Umbilical cord (tissue), 2 donors: ENCODE data around the gene TTLL13. TPM values are rescaled to one million over a fixed set of nuclear protein-coding genes. Genes with fewer than 3 reads are reported as not detected.
A peak's percentile ranks its signal among the peaks of the same experiment; 100 is the strongest.
"Not testable (repeated sequence)": the region's sequence is repeated elsewhere in the genome, so short reads cannot be mapped to it uniquely, and the experiment has no call there.

ENCODE experiments used
- DNase-seq: peaks from one replicate; pipeline ENCODE4 v3.0.0-alpha.2; 2015; ENCODE audit warnings: low spot score
- total RNA-seq: library from RNA; depleted of rRNA; stranded (reverse); fragments of >200 nt; gene quantifications from one replicate; pipeline ENCODE4 v1.2.3, GENCODE V29; 2014; ENCODE audit warnings: low replicate concordance; ENCODE audit not compliant: insufficient read depth

TTLL13 gene
- total RNA-seq, 1 donor from 2014 or later, result not detected

GRCh38 chr15:90234096-90234988 is 15.0 kb upstream of the TTLL13 start, which contains the start of gene GDPGP1:
Gene GDPGP1 (plus strand): TSS chr15:90234209. CDS start chr15:90240909, 6,700 bp downstream.
- peak; percentile 23 for DNase-seq

DNA sequence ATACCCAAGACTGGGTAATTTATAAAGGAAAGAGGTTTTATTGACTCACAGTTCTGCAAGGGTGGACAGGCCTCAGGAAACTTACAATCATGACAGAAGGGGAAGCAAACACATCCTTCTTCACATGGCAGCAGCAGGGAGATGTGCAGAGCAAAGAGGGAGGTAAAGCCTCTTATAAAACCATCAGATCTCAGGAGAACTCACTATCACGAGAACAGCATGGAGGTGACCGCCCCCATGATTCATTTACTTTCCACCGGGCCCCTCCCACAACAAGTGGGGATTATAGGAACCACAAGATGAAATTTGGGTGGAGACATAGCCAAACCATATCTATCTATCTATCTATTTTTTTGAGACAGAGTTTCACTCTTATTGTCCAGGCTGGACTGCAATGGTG is 10.0 kb upstream of the TTLL13 start:
- DNase-seq, result no peak

GRCh38 chr15:90240856-90241255 is 8.5 kb upstream of the TTLL13 start:
- DNase-seq, result no peak

DNA sequence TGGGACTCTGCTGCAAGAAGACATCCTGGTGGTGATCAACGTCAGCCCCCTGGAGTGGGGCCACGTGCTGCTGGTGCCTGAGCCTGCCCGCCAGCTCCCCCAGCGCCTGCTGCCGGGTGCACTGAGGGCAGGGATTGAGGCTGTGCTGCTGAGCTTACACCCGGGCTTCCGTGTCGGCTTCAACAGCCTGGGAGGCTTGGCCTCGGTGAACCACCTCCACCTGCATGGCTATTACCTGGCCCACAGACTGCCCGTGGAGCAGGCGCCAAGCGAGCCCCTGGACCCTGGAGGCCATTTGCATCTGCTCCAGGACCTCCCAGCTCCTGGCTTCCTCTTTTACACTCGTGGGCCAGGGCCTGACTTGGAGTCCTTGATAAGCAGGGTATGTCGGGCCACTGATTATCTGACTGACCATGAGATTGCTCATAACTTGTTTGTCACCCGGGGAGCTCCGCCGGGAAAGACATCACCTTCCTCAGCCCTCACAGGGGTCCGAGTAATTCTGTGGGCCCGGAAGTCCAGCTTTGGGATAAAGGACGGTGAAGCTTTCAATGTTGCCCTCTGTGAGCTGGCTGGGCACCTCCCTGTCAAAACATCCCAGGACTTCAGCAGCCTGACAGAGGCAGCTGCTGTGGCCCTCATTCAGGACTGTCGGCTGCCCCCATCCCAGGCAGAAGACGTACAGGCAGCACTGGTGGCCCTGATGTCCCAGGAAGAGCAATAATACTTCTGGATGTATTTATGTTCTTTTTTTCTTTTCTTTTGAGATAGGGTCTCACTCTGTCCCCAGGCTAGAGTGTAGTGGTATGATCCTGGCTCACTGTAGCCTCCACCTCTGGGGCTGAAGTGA is 7.8 kb upstream of the TTLL13 start:
- DNase-seq, result no peak

DNA sequence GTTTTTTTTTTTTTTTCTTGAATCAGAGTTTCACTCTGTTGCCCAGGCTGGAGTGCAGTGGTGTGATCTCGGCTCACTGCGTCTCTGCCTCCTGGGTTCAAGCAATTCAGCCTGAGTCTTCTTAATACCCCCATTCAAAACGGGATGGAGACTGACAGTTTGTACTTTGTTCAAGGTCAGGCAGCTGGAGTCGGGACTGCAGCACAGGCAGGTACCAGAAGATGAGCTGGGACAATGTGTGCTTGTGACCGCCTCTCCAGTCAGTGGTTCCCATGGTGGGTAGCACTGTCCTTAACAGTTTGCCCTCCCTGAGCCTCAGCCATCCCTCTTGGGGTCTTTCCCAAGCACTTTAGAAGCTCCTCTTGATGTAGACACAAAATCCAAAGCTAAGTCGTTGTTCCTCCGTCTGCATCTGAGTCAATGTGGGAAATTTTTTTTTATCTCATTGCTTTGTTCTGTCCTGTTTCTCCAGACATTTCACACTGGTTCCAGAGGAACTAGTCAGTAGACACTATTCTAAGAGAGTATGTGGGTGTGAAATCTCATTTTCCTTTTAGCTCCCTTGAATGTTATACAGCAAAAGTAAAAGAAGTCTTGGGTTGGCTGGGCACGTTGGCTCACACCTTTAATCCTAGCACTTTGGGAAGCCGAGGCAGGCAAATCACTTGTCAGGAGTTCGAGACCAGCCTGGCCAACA is 5.3 kb upstream of the TTLL13 start:
- no peak for DNase-seq

DNA sequence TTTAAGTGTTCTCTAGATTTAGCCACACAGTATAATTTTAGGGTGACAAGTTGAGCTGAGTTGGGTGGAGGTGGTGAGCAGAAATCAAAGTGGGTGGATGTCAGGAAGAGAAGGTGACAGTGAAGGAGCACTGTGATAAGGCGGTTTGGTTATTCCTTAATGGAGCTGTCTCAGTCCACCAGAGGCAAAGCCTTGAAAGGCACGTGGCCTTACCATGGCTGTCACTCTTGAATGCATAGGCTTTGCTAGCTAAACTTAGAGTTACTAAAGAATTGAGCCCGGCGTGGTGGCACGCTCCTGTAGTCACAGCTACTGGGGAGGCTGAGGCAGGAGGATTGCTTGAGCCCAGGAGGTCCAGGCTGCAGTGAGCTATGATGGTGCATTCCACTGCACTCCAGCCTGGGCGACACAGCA is 560 bp upstream of the TTLL13 start:
- peak; percentile 11 for DNase-seq

DNA sequence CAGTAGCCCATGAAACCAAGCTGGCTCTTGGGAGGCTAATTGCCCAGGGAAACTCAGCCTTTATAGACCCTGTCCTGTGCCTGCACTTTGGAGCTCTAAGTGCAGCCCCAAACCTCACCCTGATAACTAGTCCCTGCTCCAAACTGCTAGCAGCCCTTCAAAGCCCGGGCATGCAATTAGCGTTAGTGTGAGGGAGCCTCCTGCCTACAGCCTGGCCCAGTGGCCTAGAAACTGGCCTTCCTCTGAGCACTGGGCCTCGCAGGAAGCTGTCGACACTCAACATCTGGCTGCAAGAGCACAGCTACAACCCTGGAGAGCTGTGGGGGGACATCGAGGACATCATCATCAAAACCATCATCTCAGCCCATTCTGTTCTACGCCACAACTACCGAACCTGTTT is 8.4 kb downstream of the TTLL13 start:
- DNase-seq, result no peak

DNA sequence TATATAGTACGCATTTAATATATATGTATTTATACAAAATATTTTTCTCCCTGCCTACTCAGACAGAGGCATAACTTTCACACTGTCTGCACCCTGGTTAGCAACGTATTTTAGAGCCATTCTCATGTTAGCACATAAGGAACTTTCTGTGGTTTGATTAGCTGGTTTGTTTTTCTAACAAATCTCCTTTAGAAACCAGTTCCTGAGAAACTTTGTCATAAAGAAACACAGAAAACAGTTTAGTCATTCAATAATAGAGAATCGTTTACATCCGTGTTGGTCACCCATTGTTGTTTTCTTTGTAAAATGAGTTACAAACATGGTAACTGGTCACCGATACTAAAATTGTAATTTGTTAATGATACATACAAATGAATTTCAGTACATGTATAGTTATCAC is 10.2 kb downstream of the TTLL13 start:
- no peak for DNase-seq

GRCh38 chr15:90260731-90261130 is 11.4 kb downstream of the TTLL13 start:
- DNase-seq, result not testable (repeated sequence)

GRCh38 chr15:90261811-90262210 is 12.5 kb downstream of the TTLL13 start:
- no peak for DNase-seq

DNA sequence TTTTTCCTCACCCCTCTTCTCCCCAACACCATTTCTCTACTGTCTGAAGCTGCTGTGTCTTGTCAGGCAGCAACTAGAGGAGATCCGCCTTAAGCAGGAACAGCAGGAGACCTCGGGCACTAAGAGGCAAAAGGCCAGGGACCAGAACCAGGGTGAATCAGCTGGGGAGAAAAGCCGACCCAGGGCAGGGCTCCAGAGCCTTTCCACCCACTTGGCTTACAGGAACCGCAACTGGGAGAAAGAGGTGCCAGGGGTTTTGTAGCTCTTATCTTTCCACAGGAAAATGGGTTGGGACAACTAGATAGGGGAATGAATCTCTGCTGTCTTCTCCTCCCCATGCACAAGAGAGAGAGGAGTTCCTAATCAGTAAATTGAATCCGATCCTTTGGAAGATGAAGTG is 13.1 kb downstream of the TTLL13 start:
- no peak for DNase-seq

DNA sequence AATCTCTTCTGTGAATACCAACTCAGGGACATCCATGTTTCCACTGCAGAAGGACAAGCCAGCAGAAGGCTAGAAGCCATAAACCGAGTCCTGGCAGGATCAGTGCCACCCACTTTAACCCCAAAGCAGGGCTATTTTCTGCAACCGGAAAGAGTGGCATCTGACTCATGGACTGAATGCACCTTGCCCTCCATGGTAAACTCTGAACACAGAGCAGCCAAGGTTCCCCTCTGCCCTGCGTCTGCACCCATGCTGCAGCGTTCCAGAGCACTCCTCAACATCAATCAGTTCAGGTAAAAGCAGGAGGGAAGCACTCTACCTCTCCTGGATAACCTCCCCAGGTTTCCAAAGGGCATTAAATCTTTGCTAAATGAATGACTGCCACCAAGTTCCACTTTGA is 15.3 kb downstream of the TTLL13 start:
- no peak for DNase-seq

DNA sequence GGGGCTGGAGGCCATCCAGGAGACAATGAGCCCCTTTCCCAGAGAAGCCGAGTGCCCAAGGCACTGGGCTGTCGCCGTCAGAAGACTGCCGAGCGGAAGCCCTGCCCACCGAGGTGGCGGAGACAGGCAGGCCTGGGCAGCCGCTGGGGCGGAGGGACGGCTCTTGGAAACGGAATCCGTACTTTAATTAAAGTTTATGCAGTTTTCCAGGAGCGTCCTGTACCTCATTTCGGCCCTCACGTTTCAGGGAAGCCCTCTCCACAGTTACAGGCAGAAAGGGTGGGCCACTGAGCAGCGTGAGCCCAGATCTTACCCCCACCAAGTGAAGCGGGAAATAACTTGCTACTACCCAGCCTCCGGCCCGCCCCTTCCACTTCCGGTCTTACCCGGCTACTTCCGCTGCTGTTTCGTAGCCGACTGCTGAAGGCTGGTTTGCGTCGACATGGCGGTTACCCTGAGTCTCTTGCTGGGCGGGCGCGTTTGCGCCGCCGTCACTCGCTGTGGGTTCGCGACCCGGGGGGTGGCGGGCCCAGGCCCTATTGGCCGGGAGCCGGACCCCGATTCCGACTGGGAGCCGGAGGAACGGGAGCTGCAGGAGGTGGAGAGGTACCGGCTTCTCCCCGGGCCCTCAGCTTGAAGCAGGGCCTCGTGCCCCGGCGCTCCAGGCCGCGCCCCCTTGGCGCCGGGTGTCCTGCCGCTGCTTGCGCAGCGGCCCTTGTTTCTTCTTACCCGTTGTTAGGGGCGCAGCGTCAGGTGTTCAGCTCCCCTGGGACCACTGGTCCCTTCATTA is 16.1 kb downstream of the TTLL13 start, which contains the start of gene NGRN:
Gene NGRN (plus strand): TSS at position 402 of the 790 bp plus-strand sequence. CDS start 41 bp downstream, at position 443.
- DNase-seq, result peak; percentile 98

DNA sequence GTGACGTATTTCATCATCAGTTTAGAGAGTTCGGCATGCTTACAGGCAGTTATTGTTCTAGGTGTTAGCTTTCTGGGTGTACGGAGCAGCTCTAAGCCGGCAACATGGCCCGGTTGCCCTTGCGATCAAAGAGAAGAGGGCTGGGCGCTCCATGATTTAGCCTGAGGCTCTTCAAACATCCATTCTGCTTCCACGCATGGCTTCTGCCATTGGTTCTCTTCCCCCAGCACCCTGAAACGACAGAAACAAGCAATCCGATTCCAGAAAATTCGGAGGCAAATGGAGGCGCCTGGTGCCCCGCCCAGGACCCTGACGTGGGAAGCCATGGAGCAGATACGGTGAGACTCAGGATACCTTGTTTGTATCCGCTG is 16.7 kb downstream of the TTLL13 start:
- peak; percentile 38 for DNase-seq

DNA sequence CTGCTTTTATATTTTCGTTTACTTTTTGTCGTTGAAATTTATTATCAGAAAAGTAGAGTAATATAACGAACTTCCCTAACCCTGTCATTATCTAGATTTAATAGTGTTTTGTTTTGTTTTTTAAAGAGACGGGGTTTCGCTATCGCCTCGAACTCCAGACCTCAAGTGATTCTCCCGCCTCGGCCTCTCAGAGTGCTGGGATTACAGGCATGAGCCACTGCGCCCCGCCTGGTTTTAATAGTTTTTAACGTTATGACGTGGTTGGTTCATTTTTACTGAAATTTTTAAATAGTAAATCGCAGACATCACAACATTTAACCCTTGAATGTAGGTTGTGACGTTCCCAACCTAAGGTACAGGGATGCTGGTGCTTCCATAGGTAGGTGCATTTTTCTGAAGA is 17.1 kb downstream of the TTLL13 start:
- peak; percentile 23 for DNase-seq

DNA sequence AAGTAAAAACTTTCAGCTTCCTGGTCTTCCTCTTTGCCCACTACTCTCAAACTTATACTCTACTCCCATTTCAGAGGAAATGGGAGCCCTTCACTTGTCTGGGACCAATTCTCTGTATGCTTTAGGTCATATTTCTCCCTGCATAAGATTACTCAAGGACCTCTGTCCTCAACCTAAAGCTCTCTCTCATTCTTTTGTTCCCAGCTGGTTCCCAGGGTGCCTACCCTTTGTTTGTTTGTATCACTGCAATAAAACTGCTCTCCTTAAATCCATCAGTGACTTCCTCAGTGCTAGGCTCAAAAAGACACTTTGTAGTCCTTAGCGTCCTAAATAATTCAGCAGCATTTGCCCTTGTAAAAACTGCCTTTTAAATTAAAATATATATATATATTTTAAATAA is 19.1 kb downstream of the TTLL13 start:
- no peak for DNase-seq

GRCh38 chr15:90270502-90271150 is 21.3 kb downstream of the TTLL13 start:
- DNase-seq, result no peak

DNA sequence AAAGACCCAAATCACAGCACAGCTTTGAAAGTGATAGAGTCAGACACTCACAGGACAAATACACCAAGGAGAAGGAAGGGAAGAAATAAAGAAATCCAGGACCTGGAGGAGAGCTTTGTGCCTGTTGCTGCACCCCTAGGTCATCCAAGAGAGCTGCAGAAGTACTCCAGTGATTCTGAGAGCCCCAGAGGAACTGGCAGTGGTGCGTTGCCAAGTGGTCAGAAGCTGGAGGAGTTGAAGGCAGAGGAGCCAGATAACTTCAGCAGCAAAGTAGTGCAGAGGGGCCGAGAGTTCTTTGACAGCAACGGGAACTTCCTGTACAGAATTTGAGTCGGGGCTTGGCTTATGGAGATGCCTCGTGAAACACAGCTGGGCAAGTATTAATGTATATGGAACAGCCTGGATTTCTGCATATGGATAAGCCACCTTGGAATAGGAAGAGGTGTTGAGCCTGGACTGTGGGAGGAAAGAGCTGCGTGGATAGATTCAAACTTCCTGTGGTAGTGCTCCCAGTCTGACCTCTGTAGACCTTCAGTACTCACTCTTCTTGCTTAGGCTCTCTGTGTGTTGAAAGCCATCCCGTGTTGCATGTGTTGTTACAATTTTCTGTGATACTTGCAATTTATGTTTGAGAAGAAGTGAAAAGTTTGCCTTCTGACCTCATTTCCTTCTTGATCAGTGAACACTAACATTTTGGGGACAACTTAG is 22.3 kb downstream of the TTLL13 start:
- no peak for DNase-seq

DNA sequence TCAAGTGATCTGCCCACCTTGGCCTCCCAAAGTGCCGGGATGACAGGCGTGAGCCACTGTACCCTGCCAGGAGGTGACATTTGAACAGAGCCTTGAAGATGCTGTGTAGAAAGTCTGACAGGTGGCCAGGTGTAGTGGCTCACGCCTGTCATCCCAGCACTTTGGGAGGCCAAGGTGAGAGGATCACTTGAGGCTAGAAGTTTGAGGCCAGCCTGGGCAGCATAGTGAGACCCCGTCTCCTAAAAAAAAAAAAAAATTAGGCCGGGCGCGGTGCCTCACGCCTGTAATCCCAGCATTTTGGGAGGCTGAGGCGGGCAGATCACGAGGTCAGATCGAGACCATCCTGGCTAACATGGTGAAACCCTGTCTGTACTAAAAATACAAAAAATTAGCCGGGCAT is 29.1 kb downstream of the TTLL13 start:
- DNase-seq, result not testable (repeated sequence)

DNA sequence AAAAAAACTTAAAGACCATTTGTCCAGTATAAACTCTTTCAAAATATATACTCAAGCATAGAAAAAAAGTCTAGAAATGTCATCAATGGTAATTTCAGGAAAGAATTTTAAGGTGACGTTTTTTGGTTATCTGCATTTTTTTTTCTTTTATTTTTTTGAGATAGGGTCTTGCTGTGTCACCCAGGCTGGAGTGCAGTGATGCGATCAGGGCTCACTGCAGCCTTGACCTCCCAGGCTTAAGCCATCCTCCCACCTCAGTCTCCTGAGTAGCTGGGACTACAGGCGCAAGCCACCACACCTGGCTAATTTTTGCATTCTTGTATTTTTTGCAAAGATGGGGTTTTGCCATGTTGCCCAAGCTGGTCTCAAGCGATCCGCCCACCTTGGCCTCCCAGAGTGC is 31.4 kb downstream of the TTLL13 start:
- DNase-seq, result not testable (repeated sequence)
